Endothelial cell of umbilical vein (primary cell): ENCODE measurements around the gene TPRX2.

Experiments
- EZH2 ChIP-seq: IDR thresholded peaks from 2 replicates; pipeline ENCODE4 v1.6.1; 2012; ENCODE audit warnings: borderline replicate concordance, low read depth, mild to moderate bottlenecking, moderate library complexity, low read length, inconsistent platforms; ENCODE audit not compliant: severe bottlenecking
- FOS ChIP-seq: IDR thresholded peaks from 2 replicates; pipeline ENCODE4 v1.6.1; 2011; ENCODE audit warnings: mild to moderate bottlenecking, low read length, moderate library complexity, borderline replicate concordance; ENCODE audit not compliant: insufficient read depth
- GATA2 ChIP-seq: IDR thresholded peaks from 2 replicates; pipeline ENCODE4 v1.7.0; 2011; ENCODE audit warnings: low read depth, mild to moderate bottlenecking, moderate library complexity, mixed read lengths, low read length; ENCODE audit not compliant: insufficient read length, insufficient read depth
- JUN ChIP-seq: IDR thresholded peaks from 2 replicates; pipeline ENCODE4 v1.6.1; 2011; ENCODE audit warnings: borderline replicate concordance, low read depth; ENCODE audit not compliant: insufficient read length, insufficient read depth
- MYC ChIP-seq: IDR thresholded peaks from one replicate; pipeline ENCODE4 v1.6.1; 2011; ENCODE audit warnings: mild to moderate bottlenecking, low read depth, low read length
- POLR2A ChIP-seq: IDR thresholded peaks from 2 replicates; pipeline ENCODE4 v1.6.1; 2012; ENCODE audit warnings: low read depth, mild to moderate bottlenecking, control low read depth, low read length
- POLR2AphosphoS5 ChIP-seq: IDR thresholded peaks from 2 replicates; pipeline ENCODE4 v1.6.1; 2012; ENCODE audit warnings: low read depth, mild to moderate bottlenecking, control low read depth, low read length, moderate library complexity; ENCODE audit not compliant: insufficient read depth
- TF ChIP-seq, protein P1 (sequence below): IDR thresholded peaks from 2 replicates; pipeline ENCODE4 v1.6.1; 2011; ENCODE audit not compliant: insufficient read depth, insufficient read length
- TF ChIP-seq, protein P2 (sequence below), 2 donors: IDR thresholded peaks; 1 replicate in 1 of 2; 2 replicates in 1 of 2; pipeline ENCODE4 v1.5.1; 2011; ENCODE audit warnings: low read length in 2 of 2, mild to moderate bottlenecking in 2 of 2, moderate library complexity in 2 of 2, control low read depth in 1 of 2, inconsistent platforms in 1 of 2, low read depth in 1 of 2; ENCODE audit not compliant: insufficient read depth in 1 of 2; ENCODE audit errors: extremely low read depth in 1 of 2

DNA sequence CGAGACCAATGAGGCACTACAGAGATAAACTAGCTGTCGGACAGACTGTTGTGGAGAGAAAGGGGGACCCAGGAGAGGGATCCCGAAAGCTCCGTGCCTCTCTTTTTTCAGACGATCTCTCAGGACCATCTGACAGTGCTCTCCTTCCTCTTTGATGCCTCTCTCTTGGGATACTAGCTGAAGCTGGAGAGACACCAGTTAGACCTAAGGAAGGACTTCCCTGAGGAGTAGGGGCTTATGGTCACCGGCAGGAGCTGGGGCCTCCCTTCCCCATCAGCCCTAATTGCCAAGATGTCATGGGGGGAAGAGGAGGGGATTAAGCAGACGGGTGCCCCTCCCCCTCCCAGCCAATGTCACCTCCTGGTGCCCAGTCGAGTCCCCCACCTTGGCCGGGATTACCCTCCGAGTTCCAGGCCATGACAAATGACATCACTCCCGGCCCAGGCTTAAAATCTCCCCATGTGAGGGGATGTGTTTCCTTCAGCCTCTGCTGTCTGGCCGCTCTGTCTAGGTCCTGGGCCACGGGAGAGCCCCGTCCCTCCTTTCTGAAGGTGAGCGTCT lies 37.5 kb upstream of the TPRX2 start, which contains the start of gene CRX:
- TF ChIP-seq, protein P1, sequence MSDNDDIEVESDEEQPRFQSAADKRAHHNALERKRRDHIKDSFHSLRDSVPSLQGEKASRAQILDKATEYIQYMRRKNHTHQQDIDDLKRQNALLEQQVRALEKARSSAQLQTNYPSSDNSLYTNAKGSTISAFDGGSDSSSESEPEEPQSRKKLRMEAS: no peak
- TF ChIP-seq GATA2: no peak
- no peak for TF ChIP-seq EZH2
- TF ChIP-seq, protein P2, sequence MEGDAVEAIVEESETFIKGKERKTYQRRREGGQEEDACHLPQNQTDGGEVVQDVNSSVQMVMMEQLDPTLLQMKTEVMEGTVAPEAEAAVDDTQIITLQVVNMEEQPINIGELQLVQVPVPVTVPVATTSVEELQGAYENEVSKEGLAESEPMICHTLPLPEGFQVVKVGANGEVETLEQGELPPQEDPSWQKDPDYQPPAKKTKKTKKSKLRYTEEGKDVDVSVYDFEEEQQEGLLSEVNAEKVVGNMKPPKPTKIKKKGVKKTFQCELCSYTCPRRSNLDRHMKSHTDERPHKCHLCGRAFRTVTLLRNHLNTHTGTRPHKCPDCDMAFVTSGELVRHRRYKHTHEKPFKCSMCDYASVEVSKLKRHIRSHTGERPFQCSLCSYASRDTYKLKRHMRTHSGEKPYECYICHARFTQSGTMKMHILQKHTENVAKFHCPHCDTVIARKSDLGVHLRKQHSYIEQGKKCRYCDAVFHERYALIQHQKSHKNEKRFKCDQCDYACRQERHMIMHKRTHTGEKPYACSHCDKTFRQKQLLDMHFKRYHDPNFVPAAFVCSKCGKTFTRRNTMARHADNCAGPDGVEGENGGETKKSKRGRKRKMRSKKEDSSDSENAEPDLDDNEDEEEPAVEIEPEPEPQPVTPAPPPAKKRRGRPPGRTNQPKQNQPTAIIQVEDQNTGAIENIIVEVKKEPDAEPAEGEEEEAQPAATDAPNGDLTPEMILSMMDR (IDR thresholded peaks at IDR 0.05; ENCODE audit: extremely low read depth in 1 of 2, insufficient read depth in 1 of 2, low read depth in 1 of 2, low read length in 2 of 2): no peak
- TF ChIP-seq POLR2AphosphoS5: no peak
- no peak for TF ChIP-seq POLR2A
- TF ChIP-seq FOS: no peak
- TF ChIP-seq JUN: no peak
- TF ChIP-seq MYC: no peak
